SH-SY5Y (cell line): ENCODE measurements around the gene TPSAB1.

Source experiments
- GATA2 ChIP-seq: IDR thresholded peaks from 2 replicates; pipeline ENCODE4 v1.6.1; 2011; ENCODE audit warnings: mild to moderate bottlenecking, low read depth, low read length
- GATA3 ChIP-seq: IDR thresholded peaks from 2 replicates; pipeline ENCODE4 v1.6.1; 2011; ENCODE audit warnings: low read depth, mild to moderate bottlenecking, low read length, moderate library complexity

DNA sequence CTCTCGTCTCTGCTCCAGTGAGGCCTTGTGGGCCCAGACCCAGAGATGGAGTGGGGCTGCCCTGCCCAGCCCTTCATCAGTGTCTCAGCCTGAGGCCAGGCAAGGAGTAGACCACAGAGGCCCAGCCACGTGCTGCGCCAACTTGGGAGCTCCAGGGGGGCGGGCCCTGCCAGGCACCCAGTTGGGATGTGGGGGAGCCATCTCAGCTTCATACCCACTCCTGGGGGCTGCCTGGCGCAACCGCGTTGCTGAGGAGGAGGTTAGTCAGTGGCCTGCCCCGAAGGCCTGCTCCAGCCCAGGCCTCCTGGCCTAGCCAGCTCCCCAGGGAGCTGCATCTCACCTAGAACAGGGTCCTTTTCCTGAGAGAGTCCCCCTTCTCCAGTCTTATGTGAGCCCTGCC, 27.3 kb upstream of the TPSAB1 start:
- no peak for TF ChIP-seq GATA2
- TF ChIP-seq GATA3 = no peak
